NOMO-1 treated with dmso at 0.1 percent for 144 hours (cell line): Measurements from ENCODE around the gene NPEPPS.
"Not testable (repeated sequence)": the region's sequence is repeated elsewhere in the genome, so short reads cannot be mapped to it uniquely, and the experiment has no call there.

Experiments
- DNase-seq: peaks from one replicate; lab custom pipeline; 2025; ENCODE audit not compliant: unreplicated experiment; lab: John Stamatoyannopoulos, UW

NPEPPS gene

GRCh38 chr17:47560517-47561043 is 29.7 kb downstream of the NPEPPS start:
- not testable (repeated sequence) for DNase-seq

GRCh38 chr17:47561698-47562405 is 30.9 kb downstream of the NPEPPS start:
- DNase-seq: not testable (repeated sequence)

GRCh38 chr17:47562406-47562705 is 31.4 kb downstream of the NPEPPS start:
- not testable (repeated sequence) for DNase-seq

- DNase-seq: not testable (repeated sequence)
Measured at GRCh38 chr17:47567261-47567660, 36.4 kb downstream of the NPEPPS start.

GRCh38 chr17:47572561-47572960 is 41.7 kb downstream of the NPEPPS start:
- not testable (repeated sequence) for DNase-seq

- DNase-seq: not testable (repeated sequence)
Measured at GRCh38 chr17:47582416-47582815, 51.5 kb downstream of the NPEPPS start.

GRCh38 chr17:47586378-47587055 is 55.6 kb downstream of the NPEPPS start:
- DNase-seq: not testable (repeated sequence)

GRCh38 chr17:47593522-47593921 is 62.6 kb downstream of the NPEPPS start:
- not testable (repeated sequence) for DNase-seq

- no peak for DNase-seq
Measured at GRCh38 chr17:47603830-47604597, 73.1 kb downstream of the NPEPPS start.

GRCh38 chr17:47604598-47604927 is 73.7 kb downstream of the NPEPPS start:
- no peak for DNase-seq

- no peak for DNase-seq
Measured at GRCh38 chr17:47605011-47605410, 74.1 kb downstream of the NPEPPS start.

GRCh38 chr17:47607481-47607880 is 76.6 kb downstream of the NPEPPS start:
- DNase-seq: no peak

- no peak for DNase-seq
Measured at GRCh38 chr17:47611372-47612350, 80.8 kb downstream of the NPEPPS start.

- DNase-seq: peak; percentile 3
Measured at GRCh38 chr17:47615766-47616424, 85.0 kb downstream of the NPEPPS start.

- no peak for DNase-seq
Measured at GRCh38 chr17:47618410-47618809, 87.5 kb downstream of the NPEPPS start.

- no peak for DNase-seq
Measured at GRCh38 chr17:47620503-47621245, 89.8 kb downstream of the NPEPPS start.

GRCh38 chr17:47621293-47622179 is 90.6 kb downstream of the NPEPPS start:
- no peak for DNase-seq

- no peak for DNase-seq
Measured at GRCh38 chr17:47622180-47622549, 91.3 kb downstream of the NPEPPS start.

- DNase-seq: no peak
Measured at GRCh38 chr17:47624727-47625068, 93.8 kb downstream of the NPEPPS start.
